GM12878 (cell line): ENCODE results near the gene DMAC1. TPM values are rescaled to one million over a fixed set of nuclear protein-coding genes. Genes with fewer than 3 reads are reported as not detected.

Source experiments
- ATAC-seq: fragments of 200-7000 bp; cut with Tn5 transposase; 3 replicates; pipeline ENCODE4 v1.9.1; 2020; ENCODE audit warnings: mild to moderate bottlenecking, moderate library complexity
- BruUV-seq: library from RNA; stranded (reverse); fragments of 400-500 nt; replicated peaks from 2 replicates; lab custom pipeline; 2021; lab: Mats Ljungman, UMichigan
- CTCF ChIA-PET: fragments of 300-600 bp; sonication (Branson Sonifier 250); formaldehyde crosslinking; extraction: SDS; loops from one replicate; lab custom pipeline; 2021; ENCODE audit warnings: inconsistent platforms; lab: Yijun Ruan, JAX
- POLR2A ChIA-PET: fragments of 350-600 bp; formaldehyde crosslinking; extraction: SDS; loops from one replicate; lab custom pipeline; 2021; ENCODE audit warnings: inconsistent platforms; lab: Charles Lee
- RAD21 ChIA-PET: fragments of 300-600 bp; sonication (Branson Sonifier 250); formaldehyde crosslinking; loops from one replicate; lab custom pipeline; 2023; ENCODE audit warnings: antibody characterized with exemption; ENCODE audit not compliant: unreplicated experiment; lab: Charles Lee
- SMC1A ChIA-PET: fragments of 300-600 bp; sonication (Branson Sonifier 250); formaldehyde crosslinking; loops from one replicate; lab custom pipeline; 2023; ENCODE audit not compliant: unreplicated experiment, uncharacterized antibody; lab: Charles Lee
- DNase-seq: peaks from one replicate; pipeline ENCODE4 v3.0.0-alpha.2; 2011; ENCODE audit warnings: low read depth, low spot score
- FAIRE-seq: peaks from 3 replicates; lab custom pipeline; 2011; peaks lifted over from hg19 to GRCh38; lab: Jason Lieb, UNC
- H2AFZ ChIP-seq: 2 replicates; pipeline ENCODE4 v1.6.0; 2011; ENCODE audit warnings: low read depth, low read length, control low read depth; ENCODE audit not compliant: control insufficient read depth
- H3K27ac ChIP-seq: 2 replicates; pipeline ENCODE4 v1.5.1; 2011; ENCODE audit warnings: control low read depth; ENCODE audit not compliant: control insufficient read depth, insufficient read depth
- H3K27me3 ChIP-seq, 2 experiments: replicated peaks in 1 of 2; 2 replicates each; pipeline versions ENCODE4 v1.6.0 to v1.6.1; 2011; ENCODE audit warnings: low read length in 1 of 2; ENCODE audit not compliant: control insufficient read depth in 2 of 2, insufficient read depth in 2 of 2
- H3K36me3 ChIP-seq, 2 experiments: 2 replicates each; pipeline ENCODE4 v1.5.1; 2011; ENCODE audit warnings: low read length in 1 of 2; ENCODE audit not compliant: control insufficient read depth in 2 of 2, insufficient read depth in 2 of 2
- H3K4me1 ChIP-seq: 2 replicates; pipeline ENCODE4 v1.6.1; 2011; ENCODE audit warnings: mild to moderate bottlenecking, low read length, moderate library complexity, mixed read lengths; ENCODE audit not compliant: control insufficient read depth, insufficient read depth
- H3K4me2 ChIP-seq: 2 replicates; pipeline ENCODE4 v1.6.0; 2011; ENCODE audit warnings: control low read depth; ENCODE audit not compliant: control insufficient read depth, insufficient read depth
- H3K4me3 ChIP-seq: fragments of 200-600 bp; sonication (generic); 2 replicates; pipeline ENCODE4 v1.5.1; 2016
- H3K79me2 ChIP-seq: 2 replicates; pipeline ENCODE4 v1.6.0; 2011; ENCODE audit warnings: low read length; ENCODE audit not compliant: control insufficient read depth, insufficient read depth
- H3K9ac ChIP-seq: 2 replicates; pipeline ENCODE4 v1.8.0; 2011; ENCODE audit warnings: low read length, control low read depth, mixed read lengths; ENCODE audit not compliant: control insufficient read depth, insufficient read depth
- H3K9me3 ChIP-seq: replicated peaks from 3 replicates; pipeline ENCODE4 v1.5.1; 2011; ENCODE audit warnings: mild to moderate bottlenecking, low read length; ENCODE audit not compliant: control insufficient read depth, insufficient read depth
- H4K20me1 ChIP-seq: 2 replicates; pipeline ENCODE4 v1.6.0; 2011; ENCODE audit not compliant: control insufficient read depth, insufficient read depth
- CBX3 ChIP-seq: fragments of 200-600 bp; sonication (generic); IDR thresholded peaks from 2 replicates; pipeline ENCODE4 v1.6.1; 2016; ENCODE audit warnings: low read depth, borderline replicate concordance
- SIN3A ChIP-seq: IDR thresholded peaks from 2 replicates; pipeline ENCODE4 v1.6.1; 2012; ENCODE audit warnings: low read depth, low read length, improper control_type of control experiment
- SMARCA5 ChIP-seq: fragments of 450-650 bp; IDR thresholded peaks from 2 replicates; pipeline ENCODE4 v1.6.1; 2017; ENCODE audit warnings: mild to moderate bottlenecking
- SREBF1 ChIP-seq: IDR thresholded peaks from 2 replicates; pipeline ENCODE4 v1.6.1; 2012; ENCODE audit warnings: mild to moderate bottlenecking, low read length
- YY1 ChIP-seq: IDR thresholded peaks from 2 replicates; pipeline ENCODE4 v1.6.1; 2011; ENCODE audit warnings: low read depth, mild to moderate bottlenecking, low read length
- WGBS: methylation state at CpG from one replicate; pipeline ENCODE4 v1.1.6; 2016; ENCODE audit warnings: low lambda C conversion rate; ENCODE audit not compliant: insufficient replicate concordance, insufficient coverage; ENCODE audit errors: missing lambda C conversion rate; 5-methylcytosine and 5-hydroxymethylcytosine counted together
- in situ Hi-C: fragments of 300-500 bp; cut with MboI; formaldehyde crosslinking; loops from 9 replicates; pipeline ENCODE4 v1.14.3; 2018; ENCODE audit warnings: mixed read lengths
- intact Hi-C: fragments of 100-400 bp; cut with micrococcal nuclease; formaldehyde crosslinking; loops from one replicate; pipeline ENCODE4 v1.14.2; 2022; ENCODE audit not compliant: unreplicated experiment
- polyA plus RNA-seq, 11 experiments: library from polyadenylated mRNA; depleted of rRNA in 4 of 11; unstranded in 6 of 11; stranded (reverse) in 5 of 11; fragments of >200 nt; fragmentation: Nextera tagmentation in 4 of 11; fragmentation: Illumina TruSeq in 1 of 11; extraction: Ambion mirVana in 4 of 11; extraction: Trizol in 1 of 11; gene quantifications; 1 replicate in 1 of 11; 2 replicates in 10 of 11; pipeline versions ENCODE4 v1.2.1 to v1.2.3, GENCODE V29; 2011 to 2016; ENCODE audit warnings: inconsistent platforms in 2 of 11, missing spikeins in 2 of 11, low read depth in 1 of 11
- total RNA-seq, 4 experiments: library from RNA; depleted of rRNA in 3 of 4; stranded (reverse); fragments of >200 nt in 3 of 4; fragmentation: Illumina TruSeq in 1 of 4; extraction: Trizol in 1 of 4; gene quantifications; 2 replicates each; pipeline versions ENCODE4 v1.2.1 to v1.2.3, GENCODE V29; 2013 to 2021
- TF ChIP-seq, protein P1 (sequence below): IDR thresholded peaks from 2 replicates; pipeline ENCODE4 v1.6.1; 2011; ENCODE audit warnings: mild to moderate bottlenecking, low read depth, low read length, moderate library complexity; ENCODE audit not compliant: insufficient replicate concordance
- TF ChIP-seq, protein P2 (sequence below): fragments of 450-650 bp; IDR thresholded peaks from 2 replicates; pipeline ENCODE4 v1.6.1; 2017; ENCODE audit warnings: antibody characterized with exemption, mild to moderate bottlenecking, moderate library complexity
- TF ChIP-seq, protein P3 (sequence below): IDR thresholded peaks from 2 replicates; pipeline ENCODE4 v1.6.1; 2012; ENCODE audit warnings: improper control_type of control experiment, low read depth, low read length; ENCODE audit not compliant: insufficient replicate concordance

DMAC1 gene
- total and polyA plus RNA-seq, 10 of the 15 experiments (the other 5 are each of a cell fraction or from before 2014, with no cell fraction given): 16.0 to 123 (median 44.5) TPM

DNA sequence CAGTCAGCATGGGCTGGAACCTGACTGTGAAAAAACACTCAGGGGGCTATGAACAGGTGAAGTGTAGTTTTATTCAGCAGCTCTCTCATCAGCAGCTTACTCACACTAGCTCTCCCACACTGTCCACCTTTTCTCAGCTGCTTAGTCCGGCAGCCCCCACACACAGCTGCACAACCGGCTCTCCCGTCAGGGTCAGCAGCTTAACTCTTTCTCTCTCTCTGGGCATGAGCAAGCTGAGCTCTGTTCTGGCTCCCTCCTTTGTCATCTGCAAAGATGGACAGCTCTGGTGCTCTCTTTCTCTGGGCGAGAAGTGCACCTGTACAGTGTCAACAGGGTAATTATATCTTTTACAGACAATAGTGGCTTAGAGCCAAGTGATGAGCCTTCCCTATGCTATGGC lies 8.2 kb downstream of the DMAC1 start:
- Histone ChIP-seq H3K4me3 (no peak overlapping the region), H3K4me2 (no peak overlapping the region), H3K9ac (no peak overlapping the region), H3K4me1 (no peaks in the 10 kb centered on the region), H3K79me2 (no peaks in the 10 kb centered on the region), H3K9me3 (no peaks in the 10 kb centered on the region), H2AFZ (no peak overlapping the region), H3K27ac (no peak overlapping the region), H4K20me1 (no peaks in the 10 kb centered on the region; the same call in 1 of the 2 replicates), H3K27me3 (no peaks in the 10 kb centered on the region), H3K36me3 (no peaks in the 10 kb centered on the region; a peak in 1 of 4 replicates)
- in situ Hi-C loops: loop anchor here (10.0 to 25.0 kb wide), 4 partner anchors 183 to 1904 kb away; partner anchors contain the start of gene MLANA
- ATAC-seq (no peak; the same call in 2 of the 3 replicates), FAIRE-seq (no peak), DNase-seq (no peak)
- ChIA-PET CTCF (no interaction called here), POLR2A (no interaction called here), RAD21 (no interaction called here), SMC1A (no interaction called here)
- intact Hi-C loops: no loop called here
- WGBS: 94% methylated on average over 4 of the region's 4 CpGs
- no TSS peak for BruUV-seq
- TF ChIP-seq, protein P1, sequence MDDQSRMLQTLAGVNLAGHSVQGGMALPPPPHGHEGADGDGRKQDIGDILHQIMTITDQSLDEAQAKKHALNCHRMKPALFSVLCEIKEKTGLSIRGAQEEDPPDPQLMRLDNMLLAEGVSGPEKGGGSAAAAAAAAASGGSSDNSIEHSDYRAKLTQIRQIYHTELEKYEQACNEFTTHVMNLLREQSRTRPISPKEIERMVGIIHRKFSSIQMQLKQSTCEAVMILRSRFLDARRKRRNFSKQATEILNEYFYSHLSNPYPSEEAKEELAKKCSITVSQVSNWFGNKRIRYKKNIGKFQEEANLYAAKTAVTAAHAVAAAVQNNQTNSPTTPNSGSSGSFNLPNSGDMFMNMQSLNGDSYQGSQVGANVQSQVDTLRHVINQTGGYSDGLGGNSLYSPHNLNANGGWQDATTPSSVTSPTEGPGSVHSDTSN: no peak
- TF ChIP-seq, protein P2, sequence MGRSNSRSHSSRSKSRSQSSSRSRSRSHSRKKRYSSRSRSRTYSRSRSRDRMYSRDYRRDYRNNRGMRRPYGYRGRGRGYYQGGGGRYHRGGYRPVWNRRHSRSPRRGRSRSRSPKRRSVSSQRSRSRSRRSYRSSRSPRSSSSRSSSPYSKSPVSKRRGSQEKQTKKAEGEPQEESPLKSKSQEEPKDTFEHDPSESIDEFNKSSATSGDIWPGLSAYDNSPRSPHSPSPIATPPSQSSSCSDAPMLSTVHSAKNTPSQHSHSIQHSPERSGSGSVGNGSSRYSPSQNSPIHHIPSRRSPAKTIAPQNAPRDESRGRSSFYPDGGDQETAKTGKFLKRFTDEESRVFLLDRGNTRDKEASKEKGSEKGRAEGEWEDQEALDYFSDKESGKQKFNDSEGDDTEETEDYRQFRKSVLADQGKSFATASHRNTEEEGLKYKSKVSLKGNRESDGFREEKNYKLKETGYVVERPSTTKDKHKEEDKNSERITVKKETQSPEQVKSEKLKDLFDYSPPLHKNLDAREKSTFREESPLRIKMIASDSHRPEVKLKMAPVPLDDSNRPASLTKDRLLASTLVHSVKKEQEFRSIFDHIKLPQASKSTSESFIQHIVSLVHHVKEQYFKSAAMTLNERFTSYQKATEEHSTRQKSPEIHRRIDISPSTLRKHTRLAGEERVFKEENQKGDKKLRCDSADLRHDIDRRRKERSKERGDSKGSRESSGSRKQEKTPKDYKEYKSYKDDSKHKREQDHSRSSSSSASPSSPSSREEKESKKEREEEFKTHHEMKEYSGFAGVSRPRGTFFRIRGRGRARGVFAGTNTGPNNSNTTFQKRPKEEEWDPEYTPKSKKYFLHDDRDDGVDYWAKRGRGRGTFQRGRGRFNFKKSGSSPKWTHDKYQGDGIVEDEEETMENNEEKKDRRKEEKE: no peak
- TF ChIP-seq CBX3: no peak
- TF ChIP-seq, protein P3, sequence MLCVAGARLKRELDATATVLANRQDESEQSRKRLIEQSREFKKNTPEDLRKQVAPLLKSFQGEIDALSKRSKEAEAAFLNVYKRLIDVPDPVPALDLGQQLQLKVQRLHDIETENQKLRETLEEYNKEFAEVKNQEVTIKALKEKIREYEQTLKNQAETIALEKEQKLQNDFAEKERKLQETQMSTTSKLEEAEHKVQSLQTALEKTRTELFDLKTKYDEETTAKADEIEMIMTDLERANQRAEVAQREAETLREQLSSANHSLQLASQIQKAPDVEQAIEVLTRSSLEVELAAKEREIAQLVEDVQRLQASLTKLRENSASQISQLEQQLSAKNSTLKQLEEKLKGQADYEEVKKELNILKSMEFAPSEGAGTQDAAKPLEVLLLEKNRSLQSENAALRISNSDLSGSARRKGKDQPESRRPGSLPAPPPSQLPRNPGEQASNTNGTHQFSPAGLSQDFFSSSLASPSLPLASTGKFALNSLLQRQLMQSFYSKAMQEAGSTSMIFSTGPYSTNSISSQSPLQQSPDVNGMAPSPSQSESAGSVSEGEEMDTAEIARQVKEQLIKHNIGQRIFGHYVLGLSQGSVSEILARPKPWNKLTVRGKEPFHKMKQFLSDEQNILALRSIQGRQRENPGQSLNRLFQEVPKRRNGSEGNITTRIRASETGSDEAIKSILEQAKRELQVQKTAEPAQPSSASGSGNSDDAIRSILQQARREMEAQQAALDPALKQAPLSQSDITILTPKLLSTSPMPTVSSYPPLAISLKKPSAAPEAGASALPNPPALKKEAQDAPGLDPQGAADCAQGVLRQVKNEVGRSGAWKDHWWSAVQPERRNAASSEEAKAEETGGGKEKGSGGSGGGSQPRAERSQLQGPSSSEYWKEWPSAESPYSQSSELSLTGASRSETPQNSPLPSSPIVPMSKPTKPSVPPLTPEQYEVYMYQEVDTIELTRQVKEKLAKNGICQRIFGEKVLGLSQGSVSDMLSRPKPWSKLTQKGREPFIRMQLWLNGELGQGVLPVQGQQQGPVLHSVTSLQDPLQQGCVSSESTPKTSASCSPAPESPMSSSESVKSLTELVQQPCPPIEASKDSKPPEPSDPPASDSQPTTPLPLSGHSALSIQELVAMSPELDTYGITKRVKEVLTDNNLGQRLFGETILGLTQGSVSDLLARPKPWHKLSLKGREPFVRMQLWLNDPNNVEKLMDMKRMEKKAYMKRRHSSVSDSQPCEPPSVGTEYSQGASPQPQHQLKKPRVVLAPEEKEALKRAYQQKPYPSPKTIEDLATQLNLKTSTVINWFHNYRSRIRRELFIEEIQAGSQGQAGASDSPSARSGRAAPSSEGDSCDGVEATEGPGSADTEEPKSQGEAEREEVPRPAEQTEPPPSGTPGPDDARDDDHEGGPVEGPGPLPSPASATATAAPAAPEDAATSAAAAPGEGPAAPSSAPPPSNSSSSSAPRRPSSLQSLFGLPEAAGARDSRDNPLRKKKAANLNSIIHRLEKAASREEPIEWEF: no peak
- TF ChIP-seq SIN3A: no peak
- TF ChIP-seq SMARCA5: no peak
- no peak for TF ChIP-seq SREBF1
- TF ChIP-seq YY1: no peak
